Activated CD8-positive, alpha-beta T cell treated with anti-CD3 and anti-CD28 coated beads for 36 hours (primary cell): ENCODE results near the gene COL4A1. TPM values are rescaled to one million over a fixed set of nuclear protein-coding genes. Genes with fewer than 3 reads are reported as not detected.

ENCODE experiments used
- ATAC-seq: fragments of 200-7000 bp; cut with Tn5 transposase; one replicate; pipeline ENCODE4 v1.10.0; 2021; ENCODE audit warnings: mild to moderate bottlenecking, moderate library complexity
- CTCF ChIA-PET: fragments of 350-600 bp; sonication (Branson Sonifier 250); formaldehyde crosslinking; loops from one replicate; lab custom pipeline; 2021; ENCODE audit warnings: antibody characterized with exemption; lab: Charles Lee
- POLR2A ChIA-PET: fragments of 350-600 bp; sonication (Branson Sonifier 250); formaldehyde crosslinking; loops from one replicate; lab custom pipeline; 2021; ENCODE audit warnings: antibody characterized with exemption; lab: Charles Lee
- DNase-seq: peaks from one replicate; pipeline ENCODE4 v3.0.0-alpha.2; 2020
- H3K27ac Mint-ChIP-seq: one replicate; pipeline ENCODE4 v1.8.0; 2021; ENCODE audit warnings: mild to moderate bottlenecking, mixed read lengths
- H3K27me3 Mint-ChIP-seq: one replicate; pipeline ENCODE4 v1.8.0; 2021; ENCODE audit warnings: mixed read lengths
- H3K36me3 Mint-ChIP-seq: one replicate; pipeline ENCODE4 v1.8.0; 2021; ENCODE audit warnings: low read depth, mixed read lengths
- H3K4me1 Mint-ChIP-seq: one replicate; pipeline ENCODE4 v1.8.0; 2021; ENCODE audit warnings: low read depth, mixed read lengths
- H3K4me3 Mint-ChIP-seq: one replicate; pipeline ENCODE4 v1.8.0; 2021; ENCODE audit warnings: mild to moderate bottlenecking, moderate library complexity, mixed read lengths
- H3K9me3 Mint-ChIP-seq: one replicate; pipeline ENCODE4 v1.8.0; 2021; ENCODE audit warnings: mixed read lengths
- CTCF ChIP-seq: fragments of 200-600 bp; IDR thresholded peaks from one replicate; pipeline ENCODE4 v1.8.0; 2022; ENCODE audit warnings: antibody characterized with exemption, mild to moderate bottlenecking
- intact Hi-C: fragments of 100-400 bp; cut with micrococcal nuclease; formaldehyde crosslinking; loops from one replicate; pipeline ENCODE4 v1.10.0; 2022
- total RNA-seq, 2 experiments: library from RNA; stranded (reverse); gene quantifications; one replicate each; pipeline ENCODE4 v1.2.3, GENCODE V29; 2021

Gene COL4A1
- total RNA-seq, 2 experiments from 2014 or later = not detected

GRCh38 chr13:110201114-110201513 lies 105.8 kb downstream of the COL4A1 start:
- ATAC-seq (no peak), DNase-seq (no peak)
- intact Hi-C loops = no loop called here
- no peaks in the 10 kb centered on the region for H3K4me1 Mint-ChIP-seq
- TF ChIP-seq CTCF = no peak
- CTCF ChIA-PET = no interaction called here
- H3K27me3 Mint-ChIP-seq = peaks cover 11% of the 10 kb centered on the region
- no peaks in the 10 kb centered on the region for H3K36me3 Mint-ChIP-seq
- no peaks in the 10 kb centered on the region for H3K9me3 Mint-ChIP-seq
- no peak overlapping the region for H3K27ac Mint-ChIP-seq
- H3K4me3 Mint-ChIP-seq = no peak overlapping the region
- POLR2A ChIA-PET = no interaction called here

- H3K36me3 Mint-ChIP-seq = no peaks in the 10 kb centered on the region
- H3K27ac Mint-ChIP-seq = no peak overlapping the region
- H3K9me3 Mint-ChIP-seq = no peaks in the 10 kb centered on the region
- intact Hi-C loops = no loop called here
- peaks cover 11% of the 10 kb centered on the region for H3K27me3 Mint-ChIP-seq
- no peak overlapping the region for H3K4me3 Mint-ChIP-seq
- no peaks in the 10 kb centered on the region for H3K4me1 Mint-ChIP-seq
- no peak for ATAC-seq
- ChIA-PET POLR2A (no interaction called here), CTCF (no interaction called here)
- no peak for TF ChIP-seq CTCF
- DNase-seq = no peak
Measured at GRCh38 chr13:110200276-110200870, 106.6 kb downstream of the COL4A1 start.

GRCh38 chr13:110199046-110199831 lies 107.7 kb downstream of the COL4A1 start:
- ChIA-PET CTCF (no interaction called here), POLR2A (no interaction called here)
- Mint-ChIP-seq H3K4me3 (no peak overlapping the region), H3K9me3 (no peaks in the 10 kb centered on the region), H3K4me1 (no peaks in the 10 kb centered on the region), H3K27ac (no peak overlapping the region), H3K36me3 (no peaks in the 10 kb centered on the region), H3K27me3 (peaks cover 11% of the 10 kb centered on the region)
- ATAC-seq (no peak), DNase-seq (no peak)
- intact Hi-C loops = no loop called here
- TF ChIP-seq CTCF = no peak

DNA sequence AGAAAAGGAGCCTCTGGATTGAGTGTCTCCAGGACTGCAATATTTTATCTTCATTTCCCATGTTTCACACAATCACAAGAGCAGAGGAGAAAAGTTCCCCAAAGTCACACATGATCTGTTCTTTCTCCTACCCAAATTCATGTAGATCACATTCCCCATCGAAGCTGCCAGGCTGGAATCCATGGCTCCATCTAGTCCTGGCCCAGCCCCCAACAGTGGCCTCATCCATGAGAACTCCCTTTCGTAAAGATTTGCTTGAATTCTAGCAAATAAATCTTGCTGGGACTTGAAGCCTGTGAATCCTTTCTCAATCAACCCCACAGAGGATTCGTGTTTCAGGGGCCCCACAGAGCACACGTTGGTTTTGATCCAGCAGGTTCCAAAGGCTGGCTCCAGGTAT lies 109.5 kb downstream of the COL4A1 start:
- DNase-seq (no peak), ATAC-seq (no peak)
- peaks cover 13% of the 10 kb centered on the region for H3K27me3 Mint-ChIP-seq
- H3K36me3 Mint-ChIP-seq = no peaks in the 10 kb centered on the region
- no peak overlapping the region for H3K27ac Mint-ChIP-seq
- TF ChIP-seq CTCF = no peak
- ChIA-PET CTCF (no interaction called here), POLR2A (no interaction called here)
- no peaks in the 10 kb centered on the region for H3K9me3 Mint-ChIP-seq
- H3K4me3 Mint-ChIP-seq = no peak overlapping the region
- no peaks in the 10 kb centered on the region for H3K4me1 Mint-ChIP-seq
- intact Hi-C loops = no loop called here

DNA sequence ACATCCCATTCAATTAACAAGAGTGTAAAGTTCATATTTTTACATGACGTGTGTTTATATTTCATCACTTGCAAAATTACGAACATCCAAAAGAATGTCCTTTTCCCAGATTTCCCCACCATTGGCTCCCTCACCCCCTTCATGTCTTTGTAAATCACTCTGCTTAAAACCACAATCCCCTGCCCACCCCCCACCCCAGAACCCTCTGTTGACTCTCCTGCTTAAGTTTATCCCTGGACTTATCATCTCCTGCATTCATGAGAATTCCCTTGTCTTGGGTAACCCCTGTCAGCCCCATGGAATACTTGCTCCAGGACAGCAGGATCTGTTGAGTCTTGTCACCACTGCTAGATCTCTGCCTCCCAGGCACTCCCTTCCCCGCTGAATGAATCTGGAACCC lies 109.9 kb downstream of the COL4A1 start:
- no peak for TF ChIP-seq CTCF

More for the DNA sequence above, 109.9 kb downstream of the COL4A1 start:
- H3K27ac Mint-ChIP-seq = no peak overlapping the region
- ChIA-PET POLR2A (no interaction called here), CTCF (no interaction called here)
- no peak overlapping the region for H3K4me3 Mint-ChIP-seq
- no peaks in the 10 kb centered on the region for H3K4me1 Mint-ChIP-seq
- no peak for DNase-seq
- no peaks in the 10 kb centered on the region for H3K36me3 Mint-ChIP-seq
- intact Hi-C loops = no loop called here
- no peaks in the 10 kb centered on the region for H3K9me3 Mint-ChIP-seq
- ATAC-seq = no peak
- peaks cover 13% of the 10 kb centered on the region for H3K27me3 Mint-ChIP-seq
